ENCODE results near the gene SOX6.

Gene SOX6

GRCh38 chr11:16126362-16126761 is 230.0 kb downstream of the SOX6 start:
- Histone ChIP-seq H2AFZ (ENCODE audit: low read depth, low read length) (no peak overlapping the region), H3K9ac (ENCODE audit: low read length) (no peak overlapping the region), H3K9me3 (ENCODE audit: insufficient read depth, low read length) (no peaks in the 10 kb centered on the region), H4K20me1 (ENCODE audit: insufficient read depth, low read length) (no peaks in the 10 kb centered on the region), H3K36me3 (replicated peaks; ENCODE audit: low read depth, low read length) (no peaks in the 10 kb centered on the region), H3K4me1 (ENCODE audit: low read length) (peaks cover 10% of the 10 kb centered on the region), H3K4me2 (ENCODE audit: low read length) (no peak overlapping the region), H3K79me2 (ENCODE audit: low read length) (no peaks in the 10 kb centered on the region), H3K27ac (ENCODE audit: low read length) (no peak overlapping the region), H3K4me3 (ENCODE audit: low read length) (no peak overlapping the region), H3K27me3 (ENCODE audit: low read depth, low read length) (no peaks in the 10 kb centered on the region)
- TF ChIP-seq EZH2phosphoT487 (IDR thresholded peaks at IDR 0.05; ENCODE audit: low read depth) (no peak), CTCF (IDR thresholded peaks at IDR 0.05; ENCODE audit: low read depth, low read length) (no peak)

GRCh38 chr11:16125796-16126195 is 230.6 kb downstream of the SOX6 start:
- no peak overlapping the region for H3K27ac ChIP-seq (ENCODE audit: low read length)
- H3K4me1 ChIP-seq (ENCODE audit: low read length) = peaks cover 10% of the 10 kb centered on the region
- H3K9ac ChIP-seq (ENCODE audit: low read length) = no peak overlapping the region
- TF ChIP-seq EZH2phosphoT487 (IDR thresholded peaks at IDR 0.05; ENCODE audit: low read depth) = no peak
- TF ChIP-seq CTCF (IDR thresholded peaks at IDR 0.05; ENCODE audit: low read depth, low read length) = no peak
- H4K20me1 ChIP-seq (ENCODE audit: insufficient read depth, low read length) = no peaks in the 10 kb centered on the region
- H3K79me2 ChIP-seq (ENCODE audit: low read length) = no peaks in the 10 kb centered on the region
- no peak overlapping the region for H3K4me3 ChIP-seq (ENCODE audit: low read length)
- no peak overlapping the region for H3K4me2 ChIP-seq (ENCODE audit: low read length)
- no peaks in the 10 kb centered on the region for H3K36me3 ChIP-seq (replicated peaks; ENCODE audit: low read depth, low read length)
- no peak overlapping the region for H2AFZ ChIP-seq (ENCODE audit: low read depth, low read length)
- H3K9me3 ChIP-seq (ENCODE audit: insufficient read depth, low read length) = no peaks in the 10 kb centered on the region
- H3K27me3 ChIP-seq (ENCODE audit: low read depth, low read length) = no peaks in the 10 kb centered on the region

- Histone ChIP-seq H3K4me3 (ENCODE audit: low read length) (no peak overlapping the region), H4K20me1 (ENCODE audit: insufficient read depth, low read length) (no peaks in the 10 kb centered on the region), H3K9me3 (ENCODE audit: insufficient read depth, low read length) (no peaks in the 10 kb centered on the region), H2AFZ (ENCODE audit: low read depth, low read length) (no peak overlapping the region), H3K4me1 (ENCODE audit: low read length) (peaks cover 19% of the 10 kb centered on the region), H3K27me3 (ENCODE audit: low read depth, low read length) (no peaks in the 10 kb centered on the region), H3K79me2 (ENCODE audit: low read length) (no peaks in the 10 kb centered on the region), H3K4me2 (ENCODE audit: low read length) (no peak overlapping the region), H3K9ac (ENCODE audit: low read length) (no peak overlapping the region), H3K36me3 (replicated peaks; ENCODE audit: low read depth, low read length) (no peaks in the 10 kb centered on the region), H3K27ac (ENCODE audit: low read length) (no peak overlapping the region)
- TF ChIP-seq EZH2phosphoT487 (IDR thresholded peaks at IDR 0.05; ENCODE audit: low read depth) = no peak
These were observed 232.0 kb downstream of the SOX6 start for GRCh38 chr11:16124390-16124789.

GRCh38 chr11:16121853-16122252 is 234.5 kb downstream of the SOX6 start:
- peaks cover 40% of the 10 kb centered on the region for H3K4me1 ChIP-seq (ENCODE audit: low read length)
- no peak overlapping the region for H3K9ac ChIP-seq (ENCODE audit: low read length)
- no peak overlapping the region for H3K4me2 ChIP-seq (ENCODE audit: low read length)
- no peaks in the 10 kb centered on the region for H4K20me1 ChIP-seq (ENCODE audit: insufficient read depth, low read length)
- H3K9me3 ChIP-seq (ENCODE audit: insufficient read depth, low read length) = no peaks in the 10 kb centered on the region
- H3K27ac ChIP-seq (ENCODE audit: low read length) = no peak overlapping the region
- no peaks in the 10 kb centered on the region for H3K79me2 ChIP-seq (ENCODE audit: low read length)
- no peaks in the 10 kb centered on the region for H3K27me3 ChIP-seq (ENCODE audit: low read depth, low read length)
- TF ChIP-seq EZH2phosphoT487 (IDR thresholded peaks at IDR 0.05; ENCODE audit: low read depth) (no peak), CTCF (IDR thresholded peaks at IDR 0.05; ENCODE audit: low read depth, low read length) (no peak)
- no peak overlapping the region for H3K4me3 ChIP-seq (ENCODE audit: low read length)
- no peaks in the 10 kb centered on the region for H3K36me3 ChIP-seq (replicated peaks; ENCODE audit: low read depth, low read length)
- no peak overlapping the region for H2AFZ ChIP-seq (ENCODE audit: low read depth, low read length)

- Histone ChIP-seq H3K79me2 (ENCODE audit: low read length) (no peaks in the 10 kb centered on the region), H4K20me1 (ENCODE audit: insufficient read depth, low read length) (no peaks in the 10 kb centered on the region), H3K4me2 (ENCODE audit: low read length) (no peak overlapping the region), H2AFZ (ENCODE audit: low read depth, low read length) (no peak overlapping the region), H3K9me3 (ENCODE audit: insufficient read depth, low read length) (no peaks in the 10 kb centered on the region), H3K27me3 (ENCODE audit: low read depth, low read length) (no peaks in the 10 kb centered on the region), H3K4me3 (ENCODE audit: low read length) (no peak overlapping the region), H3K9ac (ENCODE audit: low read length) (no peak overlapping the region), H3K36me3 (replicated peaks; ENCODE audit: low read depth, low read length) (no peaks in the 10 kb centered on the region), H3K27ac (ENCODE audit: low read length) (no peak overlapping the region), H3K4me1 (ENCODE audit: low read length) (peaks cover 35% of the 10 kb centered on the region)
- TF ChIP-seq EZH2phosphoT487 (IDR thresholded peaks at IDR 0.05; ENCODE audit: low read depth) (no peak), CTCF (IDR thresholded peaks at IDR 0.05; ENCODE audit: low read depth, low read length) (no peak)
These were observed 236.3 kb downstream of the SOX6 start for GRCh38 chr11:16120008-16120407.
